NCI-H2196 (cell line): Measurements from ENCODE around the gene ADAMTSL3.

Experiments
- DNase-seq: peaks from one replicate; lab custom pipeline; 2025; ENCODE audit not compliant: unreplicated experiment; lab: John Stamatoyannopoulos, UW

The ADAMTSL3 gene

GRCh38 chr15:83653639-83654378, at the start of gene ADAMTSL3:
ADAMTSL3 (plus strand) TSS chr15:83654123; CDS start chr15:83655762, 1,639 bp downstream.
- DNase-seq = no peak

GRCh38 chr15:83604549-83604948, 49.4 kb upstream of the ADAMTSL3 start:
- DNase-seq = no peak

- DNase-seq = no peak
Observed at GRCh38 chr15:83605111-83605945, 48.6 kb upstream of the ADAMTSL3 start.

GRCh38 chr15:83610132-83610531, 43.8 kb upstream of the ADAMTSL3 start:
- DNase-seq = no peak

GRCh38 chr15:83610901-83611685, 42.8 kb upstream of the ADAMTSL3 start:
- DNase-seq = no peak

- no peak for DNase-seq
Observed at GRCh38 chr15:83612226-83612625, 41.7 kb upstream of the ADAMTSL3 start.

GRCh38 chr15:83612898-83613635, 40.9 kb upstream of the ADAMTSL3 start:
- no peak for DNase-seq

- DNase-seq = no peak
Observed at GRCh38 chr15:83613714-83614113, 40.2 kb upstream of the ADAMTSL3 start.

GRCh38 chr15:83616840-83617239, 37.1 kb upstream of the ADAMTSL3 start:
- no peak for DNase-seq

- DNase-seq = no peak
Observed at GRCh38 chr15:83626171-83626802, 27.6 kb upstream of the ADAMTSL3 start.

GRCh38 chr15:83631534-83631933, 22.4 kb upstream of the ADAMTSL3 start:
- no peak for DNase-seq

- no peak for DNase-seq
Observed at GRCh38 chr15:83643201-83643600, 10.7 kb upstream of the ADAMTSL3 start.

GRCh38 chr15:83644439-83644838, 9.5 kb upstream of the ADAMTSL3 start:
- no peak for DNase-seq

- no peak for DNase-seq
Observed at GRCh38 chr15:83650831-83651230, 3.1 kb upstream of the ADAMTSL3 start.

GRCh38 chr15:83651541-83651940, 2.4 kb upstream of the ADAMTSL3 start:
- no peak for DNase-seq

GRCh38 chr15:83652626-83653204, 1.2 kb upstream of the ADAMTSL3 start:
- DNase-seq = no peak

- DNase-seq = no peak
Observed at GRCh38 chr15:83653288-83653638, 660 bp upstream of the ADAMTSL3 start.

GRCh38 chr15:83654379-83655236, 685 bp downstream of the ADAMTSL3 start:
- DNase-seq = no peak

GRCh38 chr15:83655237-83655616, 1.3 kb downstream of the ADAMTSL3 start:
- DNase-seq = no peak
